Measurements from ENCODE around the gene OXNAD1. TPM values are rescaled to one million over a fixed set of nuclear protein-coding genes. Genes with fewer than 3 reads are reported as not detected.

OXNAD1 gene
- total and polyA plus RNA-seq, 9 donors = 4.0 to 16.3 (median 11.5) TPM

GRCh38 chr3:16328124-16328523 lies 63.1 kb downstream of the OXNAD1 start:
- TF ChIP-seq POLR2A (IDR thresholded peaks at IDR 0.05) = no peak
- TF ChIP-seq EP300 (IDR thresholded peaks at IDR 0.05) = no peak
- no peak for TF ChIP-seq CTCF (IDR thresholded peaks at IDR 0.05)
- H3K4me1 ChIP-seq (ENCODE audit: insufficient read depth) = peaks cover 1% of the 10 kb centered on the region
- no peaks in the 10 kb centered on the region for H3K36me3 ChIP-seq
- intact Hi-C loops (cut with DNase I) = no loop called here
- peak overlapping the region in 1 of 2 donors; percentile 3 for H3K27ac ChIP-seq
- 95 to 97% (median 97%) methylated on average over 6 of the region's 6 CpGs for WGBS, 3 donors
- H3K9me3 ChIP-seq = no peaks in the 10 kb centered on the region
- DNase-seq = no peak
- no peaks in the 10 kb centered on the region for H3K27me3 ChIP-seq
- no peak overlapping the region for H3K4me3 ChIP-seq

- H3K36me3 ChIP-seq = no peaks in the 10 kb centered on the region
- TF ChIP-seq EP300 (IDR thresholded peaks at IDR 0.05) (no peak), POLR2A (IDR thresholded peaks at IDR 0.05) (no peak), CTCF (IDR thresholded peaks at IDR 0.05) (no peak)
- H3K4me3 ChIP-seq = no peak overlapping the region
- 65 to 73% (median 70%) methylated on average over 15 of the region's 15 CpGs for WGBS, 3 donors
- peaks cover 1% of the 10 kb centered on the region for H3K4me1 ChIP-seq (ENCODE audit: insufficient read depth)
- H3K27ac ChIP-seq = peak overlapping the region in 1 of 2 donors; percentile 36
- no peaks in the 10 kb centered on the region for H3K9me3 ChIP-seq
- no peaks in the 10 kb centered on the region for H3K27me3 ChIP-seq
- peak; percentile 61 to 77 (median 73) for DNase-seq
- intact Hi-C loops (cut with DNase I) = no loop called here
Measured at GRCh38 chr3:16329036-16329825, 64.2 kb downstream of the OXNAD1 start.

- Histone ChIP-seq H3K9me3 (no peaks in the 10 kb centered on the region), H3K27ac (no peak overlapping the region), H3K4me3 (no peak overlapping the region), H3K4me1 (ENCODE audit: insufficient read depth) (peaks cover 1% of the 10 kb centered on the region), H3K36me3 (no peaks in the 10 kb centered on the region), H3K27me3 (no peaks in the 10 kb centered on the region)
- DNase-seq = no peak
- TF ChIP-seq CTCF (IDR thresholded peaks at IDR 0.05) (no peak), EP300 (IDR thresholded peaks at IDR 0.05) (no peak), POLR2A (IDR thresholded peaks at IDR 0.05) (no peak)
- intact Hi-C loops (cut with DNase I) = no loop called here
- WGBS, 3 donors = 73 to 78% (median 77%) methylated on average over 9 of the region's 9 CpGs
Measured at GRCh38 chr3:16329826-16330129, 64.8 kb downstream of the OXNAD1 start.

GRCh38 chr3:16330351-16330750 lies 65.3 kb downstream of the OXNAD1 start:
- intact Hi-C loops (cut with DNase I) = no loop called here
- Histone ChIP-seq H3K4me3 (no peak overlapping the region), H3K36me3 (no peaks in the 10 kb centered on the region), H3K27ac (no peak overlapping the region), H3K4me1 (ENCODE audit: insufficient read depth) (peaks cover 1% of the 10 kb centered on the region), H3K9me3 (no peaks in the 10 kb centered on the region), H3K27me3 (no peaks in the 10 kb centered on the region)
- DNase-seq = no peak
- WGBS, 3 donors = 84 to 94% (median 85%) methylated on average over 4 of the region's 4 CpGs
- TF ChIP-seq POLR2A (IDR thresholded peaks at IDR 0.05) (no peak), CTCF (IDR thresholded peaks at IDR 0.05) (no peak), EP300 (IDR thresholded peaks at IDR 0.05) (no peak)
